SU-DHL-6 (cell line): Measurements from ENCODE around the gene NKD1.

ENCODE experiments used
- H2AFZ ChIP-seq: fragments of 200-600 bp; sonication (generic); 2 replicates; pipeline ENCODE4 v1.6.1; 2014; ENCODE audit warnings: low read depth, mild to moderate bottlenecking, moderate library complexity, mixed read lengths, antibody characterized with exemption, low read length; ENCODE audit not compliant: severe bottlenecking
- H3F3A ChIP-seq: fragments of 200-600 bp; shearing (Covaris generic); 2 replicates; pipeline ENCODE4 v1.6.0; 2016; ENCODE audit warnings: antibody characterized with exemption, mild to moderate bottlenecking; ENCODE audit not compliant: insufficient read depth
- H3K27ac ChIP-seq: fragments of 200-600 bp; sonication (generic); 2 replicates; pipeline ENCODE4 v1.5.1; 2016; ENCODE audit warnings: low read depth, mild to moderate bottlenecking, low read length, moderate library complexity, mixed read lengths
- H3K27me3 ChIP-seq: fragments of 200-600 bp; sonication (generic), shearing (Covaris generic); 2 replicates; pipeline ENCODE4 v1.6.0; 2014; ENCODE audit warnings: mild to moderate bottlenecking, low read length
- H3K36me3 ChIP-seq: fragments of 200-600 bp; sonication (generic); 2 replicates; pipeline ENCODE4 v1.6.1; 2014; ENCODE audit warnings: mild to moderate bottlenecking, low read length, mixed read lengths
- H3K4me2 ChIP-seq: fragments of 300-600, 200-600 bp; shearing (Covaris generic), sonication (generic); 2 replicates; pipeline ENCODE4 v1.6.0; 2014; ENCODE audit warnings: low read length, low read depth, mild to moderate bottlenecking; ENCODE audit not compliant: poor library complexity, severe bottlenecking
- H3K4me3 ChIP-seq: fragments of 200-600 bp; sonication (generic); 2 replicates; pipeline ENCODE4 v1.5.1; 2014; ENCODE audit warnings: antibody characterized with exemption, low read length, mild to moderate bottlenecking, mixed read lengths; ENCODE audit not compliant: insufficient read depth, poor library complexity, severe bottlenecking
- H3K79me2 ChIP-seq: fragments of 200-600 bp; sonication (generic); 2 replicates; pipeline ENCODE4 v1.6.1; 2014; ENCODE audit warnings: mild to moderate bottlenecking, low read length, moderate library complexity; ENCODE audit not compliant: insufficient read depth
- H3K9ac ChIP-seq: fragments of 200-600 bp; sonication (generic); 2 replicates; pipeline ENCODE4 v1.7.0; 2014; ENCODE audit warnings: mild to moderate bottlenecking, low read length
- H3K9me2 ChIP-seq: fragments of 200-600 bp; sonication (generic); replicated peaks from 2 replicates; pipeline ENCODE4 v1.6.1; 2014; ENCODE audit warnings: low read length; ENCODE audit not compliant: insufficient read depth
- H3K9me3 ChIP-seq: fragments of 200-600 bp; sonication (generic); 2 replicates; pipeline ENCODE4 v1.6.1; 2014; ENCODE audit warnings: low read length, mixed read lengths; ENCODE audit not compliant: insufficient read depth
- H4K20me1 ChIP-seq: fragments of 200-600 bp; sonication (generic); 2 replicates; pipeline ENCODE4 v1.6.1; 2014; ENCODE audit warnings: low read depth, mild to moderate bottlenecking, antibody characterized with exemption, low read length, moderate library complexity, mixed read lengths
- EZH2phosphoT487 ChIP-seq: fragments of 200-600 bp; sonication (generic), shearing (Covaris generic); conservative IDR thresholded peaks from 2 replicates; pipeline ENCODE4 v1.6.1; 2018; ENCODE audit warnings: mild to moderate bottlenecking, antibody characterized with exemption, low read length, moderate library complexity, mixed read lengths
- TF ChIP-seq, protein P1 (sequence below): fragments of 200-600 bp; sonication (generic); IDR thresholded peaks from one replicate; pipeline ENCODE4 v1.5.1; 2017; ENCODE audit warnings: antibody characterized with exemption, mild to moderate bottlenecking, low read length, moderate library complexity; ENCODE audit not compliant: insufficient read depth, poor library complexity, severe bottlenecking

NKD1 gene

DNA sequence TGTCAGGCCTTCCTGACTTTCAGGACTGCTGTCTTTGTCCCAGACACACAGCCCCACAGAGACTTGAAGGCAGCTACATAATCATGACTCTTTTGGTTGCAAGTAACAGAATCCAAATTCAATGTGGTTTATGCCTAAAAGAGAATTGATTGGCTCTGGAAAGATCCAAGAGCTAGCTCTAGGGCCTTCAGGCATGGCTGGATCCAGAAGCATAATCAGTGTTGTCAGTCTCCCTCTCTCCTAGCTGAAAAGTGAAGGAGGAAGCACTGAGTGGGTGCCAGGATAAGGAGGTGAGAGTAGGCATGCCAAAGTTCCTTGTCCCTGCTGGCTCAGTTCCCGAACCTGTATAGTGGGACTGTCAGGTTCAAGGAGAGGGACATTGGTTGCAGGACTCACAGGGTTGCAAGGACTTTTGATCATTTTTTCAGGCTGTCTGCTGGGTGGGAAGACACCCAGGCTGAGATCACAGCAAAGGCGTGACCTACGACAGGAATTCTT, 107.4 kb downstream of the NKD1 start:
- no peaks in the 10 kb centered on the region for H3K9me2 ChIP-seq
- H2AFZ ChIP-seq = no peak overlapping the region
- no peak for TF ChIP-seq EZH2phosphoT487
- TF ChIP-seq, protein P1, sequence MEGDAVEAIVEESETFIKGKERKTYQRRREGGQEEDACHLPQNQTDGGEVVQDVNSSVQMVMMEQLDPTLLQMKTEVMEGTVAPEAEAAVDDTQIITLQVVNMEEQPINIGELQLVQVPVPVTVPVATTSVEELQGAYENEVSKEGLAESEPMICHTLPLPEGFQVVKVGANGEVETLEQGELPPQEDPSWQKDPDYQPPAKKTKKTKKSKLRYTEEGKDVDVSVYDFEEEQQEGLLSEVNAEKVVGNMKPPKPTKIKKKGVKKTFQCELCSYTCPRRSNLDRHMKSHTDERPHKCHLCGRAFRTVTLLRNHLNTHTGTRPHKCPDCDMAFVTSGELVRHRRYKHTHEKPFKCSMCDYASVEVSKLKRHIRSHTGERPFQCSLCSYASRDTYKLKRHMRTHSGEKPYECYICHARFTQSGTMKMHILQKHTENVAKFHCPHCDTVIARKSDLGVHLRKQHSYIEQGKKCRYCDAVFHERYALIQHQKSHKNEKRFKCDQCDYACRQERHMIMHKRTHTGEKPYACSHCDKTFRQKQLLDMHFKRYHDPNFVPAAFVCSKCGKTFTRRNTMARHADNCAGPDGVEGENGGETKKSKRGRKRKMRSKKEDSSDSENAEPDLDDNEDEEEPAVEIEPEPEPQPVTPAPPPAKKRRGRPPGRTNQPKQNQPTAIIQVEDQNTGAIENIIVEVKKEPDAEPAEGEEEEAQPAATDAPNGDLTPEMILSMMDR = no peak
- no peaks in the 10 kb centered on the region for H4K20me1 ChIP-seq
- H3K79me2 ChIP-seq = no peaks in the 10 kb centered on the region
- H3K27ac ChIP-seq = no peak overlapping the region
- H3F3A ChIP-seq = no peaks in the 10 kb centered on the region
- H3K4me2 ChIP-seq = no peak overlapping the region
- H3K9ac ChIP-seq = no peak overlapping the region
- H3K27me3 ChIP-seq = no peaks in the 10 kb centered on the region
- no peaks in the 10 kb centered on the region for H3K36me3 ChIP-seq
- H3K4me3 ChIP-seq = no peak overlapping the region
- no peaks in the 10 kb centered on the region for H3K9me3 ChIP-seq

DNA sequence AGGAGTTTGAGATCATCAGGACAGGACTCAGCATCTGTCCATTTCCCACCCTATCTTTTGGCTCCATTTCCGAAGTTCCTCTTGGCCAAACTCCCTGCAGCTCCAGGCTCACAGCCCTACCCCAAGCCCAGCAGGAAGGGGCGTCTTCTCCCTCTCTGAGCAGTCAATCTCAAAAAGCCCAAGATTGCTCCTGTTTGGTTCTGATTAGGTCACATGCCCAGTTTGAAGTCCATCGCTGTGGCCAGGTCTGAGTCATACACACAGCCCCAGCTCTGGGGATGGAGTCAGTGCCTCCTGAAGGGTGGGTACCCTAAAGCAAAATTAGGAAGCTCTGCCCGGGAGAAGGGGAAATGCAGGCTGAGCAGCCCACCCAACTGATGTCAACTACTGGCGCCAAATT, 109.0 kb downstream of the NKD1 start:
- H3K9me3 ChIP-seq = no peaks in the 10 kb centered on the region
- H2AFZ ChIP-seq = no peak overlapping the region
- no peaks in the 10 kb centered on the region for H3K79me2 ChIP-seq
- H3K4me2 ChIP-seq = no peak overlapping the region
- no peaks in the 10 kb centered on the region for H3F3A ChIP-seq
- H3K4me3 ChIP-seq = no peak overlapping the region
- no peak overlapping the region for H3K27ac ChIP-seq
- no peaks in the 10 kb centered on the region for H3K36me3 ChIP-seq
- TF ChIP-seq, protein P1 = no peak
- no peak for TF ChIP-seq EZH2phosphoT487
- H3K27me3 ChIP-seq = no peaks in the 10 kb centered on the region
- no peaks in the 10 kb centered on the region for H3K9me2 ChIP-seq
- H3K9ac ChIP-seq = no peak overlapping the region
- no peaks in the 10 kb centered on the region for H4K20me1 ChIP-seq

DNA sequence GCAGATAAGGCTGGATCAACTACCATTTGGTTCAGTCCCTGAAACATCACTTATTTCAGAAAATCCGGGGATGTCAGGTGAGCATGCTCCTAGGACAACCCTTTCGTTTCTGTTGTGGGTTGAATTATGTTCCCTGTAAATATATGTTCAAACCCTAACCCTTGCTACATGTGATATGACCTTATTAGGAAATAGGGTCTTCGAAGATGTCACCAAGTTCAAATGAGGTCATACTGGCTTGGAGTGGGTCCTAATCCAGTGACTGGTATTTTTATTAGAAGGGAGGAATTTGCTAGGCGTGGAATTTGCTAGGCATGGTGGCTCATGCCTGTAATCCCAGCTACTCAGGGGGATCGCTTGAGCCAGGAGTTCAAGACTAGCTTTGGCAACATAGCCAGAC, 111.6 kb downstream of the NKD1 start:
- H3K27ac ChIP-seq = no peak overlapping the region
- no peak overlapping the region for H3K4me2 ChIP-seq
- H3F3A ChIP-seq = no peaks in the 10 kb centered on the region
- H3K9ac ChIP-seq = no peak overlapping the region
- H3K27me3 ChIP-seq = no peaks in the 10 kb centered on the region
- no peaks in the 10 kb centered on the region for H3K9me3 ChIP-seq
- TF ChIP-seq, protein P1 = no peak
- TF ChIP-seq EZH2phosphoT487 = no peak
- no peaks in the 10 kb centered on the region for H3K9me2 ChIP-seq
- no peaks in the 10 kb centered on the region for H4K20me1 ChIP-seq
- H3K36me3 ChIP-seq = no peaks in the 10 kb centered on the region
- H2AFZ ChIP-seq = no peak overlapping the region
- H3K79me2 ChIP-seq = no peaks in the 10 kb centered on the region
- no peak overlapping the region for H3K4me3 ChIP-seq
